IMR-90 (cell line): ENCODE results near the gene INO80. TPM values are rescaled to one million over a fixed set of nuclear protein-coding genes. Genes with fewer than 3 reads are reported as not detected.
A peak's percentile ranks its signal among the peaks of the same experiment; 100 is the strongest.

Source experiments
- ATAC-seq: fragments of 200-7000 bp; cut with Tn5 transposase; 2 replicates; pipeline ENCODE4 v1.9.1; 2020; ENCODE audit warnings: low read depth, mild to moderate bottlenecking, moderate library complexity
- BruUV-seq: library from RNA; stranded (reverse); fragments of 400-500 nt; replicated peaks from 2 replicates; lab custom pipeline; 2021; lab: Mats Ljungman, UMichigan
- CTCF ChIA-PET: fragments of 300-600 bp; formaldehyde crosslinking; extraction: SDS; loops from one replicate; lab custom pipeline; 2021; ENCODE audit warnings: antibody characterized with exemption; lab: Yijun Ruan, JAX
- POLR2A ChIA-PET: fragments of 300-600 bp; sonication (Branson Sonifier 250); formaldehyde crosslinking; loops from one replicate; lab custom pipeline; 2022; ENCODE audit warnings: antibody characterized with exemption; ENCODE audit not compliant: unreplicated experiment; lab: Charles Lee
- DNase-seq: peaks from one replicate; pipeline ENCODE4 v3.0.0; 2013
- H2AFZ ChIP-seq: replicated peaks from 2 replicates; pipeline ENCODE3; 2013; ENCODE audit warnings: low read length, mild to moderate bottlenecking; ENCODE audit not compliant: poor library complexity
- H2AK5ac ChIP-seq: 2 replicates; pipeline ENCODE4 v1.6.1; 2013; ENCODE audit warnings: low read depth, low read length, inconsistent platforms
- H2AK9ac ChIP-seq: replicated peaks from 2 replicates; pipeline ENCODE3; 2013; ENCODE audit warnings: mild to moderate bottlenecking, low read depth, low read length, moderate library complexity; ENCODE audit not compliant: poor library complexity
- H2BK120ac ChIP-seq: 2 replicates; pipeline ENCODE4 v1.6.1; 2013; ENCODE audit warnings: low read depth, low read length, inconsistent platforms
- H2BK15ac ChIP-seq: 3 replicates; pipeline ENCODE4 v1.6.1; 2013; ENCODE audit warnings: low read depth, low read length, inconsistent platforms
- H2BK20ac ChIP-seq: 2 replicates; pipeline ENCODE4 v1.6.1; 2013; ENCODE audit warnings: low read depth, mild to moderate bottlenecking, inconsistent platforms, low read length, moderate library complexity
- H2BK5ac ChIP-seq: 2 replicates; pipeline ENCODE4 v1.6.1; 2013; ENCODE audit warnings: mild to moderate bottlenecking, low read depth, low read length, inconsistent platforms; ENCODE audit not compliant: poor library complexity, severe bottlenecking
- H3K14ac ChIP-seq: replicated peaks from 2 replicates; pipeline ENCODE4 v1.6.1; 2013; ENCODE audit warnings: low read depth, low read length, inconsistent platforms
- H3K18ac ChIP-seq: 2 replicates; pipeline ENCODE4 v1.6.1; 2013; ENCODE audit warnings: low read depth, low read length, control low read depth
- H3K23ac ChIP-seq: 2 replicates; pipeline ENCODE4 v1.6.1; 2013; ENCODE audit warnings: low read depth, low read length, inconsistent platforms
- H3K27ac ChIP-seq: 2 replicates; pipeline ENCODE4 v1.5.1; 2013; ENCODE audit warnings: mild to moderate bottlenecking, control low read depth, low read length; ENCODE audit not compliant: insufficient read depth
- H3K27me3 ChIP-seq: 2 replicates; pipeline ENCODE4 v1.6.1; 2013; ENCODE audit warnings: low read length; ENCODE audit not compliant: control insufficient read depth, insufficient read depth
- H3K36me3 ChIP-seq: 2 replicates; pipeline ENCODE4 v1.6.1; 2013; ENCODE audit warnings: low read length, mixed read lengths; ENCODE audit not compliant: control insufficient read depth, insufficient read depth
- H3K4ac ChIP-seq: 2 replicates; pipeline ENCODE4 v1.6.1; 2013; ENCODE audit warnings: low read depth, low read length, inconsistent platforms
- H3K4me1 ChIP-seq: 2 replicates; pipeline ENCODE4 v1.6.1; 2013; ENCODE audit warnings: low read length, mixed read lengths; ENCODE audit not compliant: control insufficient read depth, insufficient read depth
- H3K4me2 ChIP-seq: 2 replicates; pipeline ENCODE4 v1.6.1; 2013; ENCODE audit warnings: low read depth, mild to moderate bottlenecking, control low read depth, low read length, moderate library complexity
- H3K4me3 ChIP-seq: 2 replicates; pipeline ENCODE4 v1.5.1; 2013; ENCODE audit warnings: low read depth, mild to moderate bottlenecking, control low read depth, low read length, moderate library complexity; ENCODE audit not compliant: insufficient read depth
- H3K56ac ChIP-seq: 2 replicates; pipeline ENCODE4 v1.6.1; 2013; ENCODE audit warnings: low read length, inconsistent platforms; ENCODE audit not compliant: insufficient read depth; ENCODE audit errors: extremely low read depth
- H3K79me1 ChIP-seq, 2 experiments: 2 replicates each; pipeline ENCODE4 v1.6.1; 2013; ENCODE audit warnings: low read length in 2 of 2, inconsistent platforms in 1 of 2, low read depth in 1 of 2
- H3K9ac ChIP-seq: 2 replicates; pipeline ENCODE4 v1.6.1; 2013; ENCODE audit warnings: low read depth, low read length, control low read depth
- H3K9me1 ChIP-seq: 2 replicates; pipeline ENCODE4 v1.6.1; 2013; ENCODE audit warnings: low read length, inconsistent platforms; ENCODE audit not compliant: insufficient read depth
- H3K9me3 ChIP-seq: 2 replicates; pipeline ENCODE4 v1.6.1; 2013; ENCODE audit warnings: low read length; ENCODE audit not compliant: control insufficient read depth, insufficient read depth
- H4K20me1 ChIP-seq: 2 replicates; pipeline ENCODE4 v1.6.1; 2013; ENCODE audit warnings: low read length, inconsistent platforms; ENCODE audit not compliant: insufficient read depth
- H4K5ac ChIP-seq: 2 replicates; pipeline ENCODE4 v1.6.1; 2013; ENCODE audit warnings: mild to moderate bottlenecking, low read depth, low read length, control low read depth
- H4K8ac ChIP-seq, 2 experiments: 2 replicates each; pipeline ENCODE4 v1.6.1; 2013; ENCODE audit warnings: low read depth in 2 of 2, low read length in 2 of 2, control low read depth in 1 of 2, inconsistent platforms in 1 of 2
- H4K91ac ChIP-seq: 2 replicates; pipeline ENCODE4 v1.6.1; 2013; ENCODE audit warnings: low read depth, low read length, inconsistent platforms; ENCODE audit not compliant: insufficient read depth
- BHLHE40 ChIP-seq: fragments of 150-350 bp; IDR thresholded peaks from 2 replicates; pipeline ENCODE4 v1.6.1; 2016; ENCODE audit warnings: mild to moderate bottlenecking, low read depth, low read length
- CEBPB ChIP-seq: IDR thresholded peaks from 2 replicates; pipeline ENCODE4 v1.6.1; 2012; ENCODE audit warnings: low read depth, low read length, improper control_type of control experiment
- CHD1 ChIP-seq: IDR thresholded peaks from 2 replicates; pipeline ENCODE4 v1.6.1; 2012; ENCODE audit warnings: low read depth, low read length, improper control_type of control experiment
- FOS ChIP-seq: fragments of 150-350 bp; IDR thresholded peaks from 2 replicates; pipeline ENCODE4 v1.6.1; 2016; ENCODE audit warnings: low read depth, low read length
- MAFK ChIP-seq: IDR thresholded peaks from 2 replicates; pipeline ENCODE4 v1.6.1; 2012; ENCODE audit warnings: low read depth, low read length, improper control_type of control experiment
- MAZ ChIP-seq: IDR thresholded peaks from 2 replicates; pipeline ENCODE4 v1.6.1; 2012; ENCODE audit warnings: low read depth, mild to moderate bottlenecking, low read length, improper control_type of control experiment, moderate library complexity, borderline replicate concordance
- MXI1 ChIP-seq: IDR thresholded peaks from 2 replicates; pipeline ENCODE4 v1.6.1; 2012; ENCODE audit warnings: low read depth, mild to moderate bottlenecking, low read length, moderate library complexity, borderline replicate concordance
- NFE2L2 ChIP-seq: fragments of 150-350 bp; IDR thresholded peaks from 2 replicates; pipeline ENCODE4 v1.6.1; 2016; ENCODE audit warnings: low read depth, mild to moderate bottlenecking, low read length
- POLR2A ChIP-seq: IDR thresholded peaks from 2 replicates; pipeline ENCODE4 v1.6.1; 2012; ENCODE audit warnings: mild to moderate bottlenecking, low read depth, low read length
- RAD21 ChIP-seq: IDR thresholded peaks from 2 replicates; pipeline ENCODE4 v1.6.1; 2012; ENCODE audit warnings: low read length, improper control_type of control experiment
- RFX5 ChIP-seq: IDR thresholded peaks from 2 replicates; pipeline ENCODE4 v1.8.0; 2012; ENCODE audit warnings: low read depth, mild to moderate bottlenecking, low read length, moderate library complexity
- WGBS, 2 experiments: methylation state at CpG; one replicate each; pipeline versions ENCODE4 v1.1.5 to v1.1.7; 2013; ENCODE audit warnings: missing lambda C conversion rate in 2 of 2; ENCODE audit not compliant: insufficient read length in 1 of 2; ENCODE audit errors: extremely low coverage in 2 of 2; 5-methylcytosine and 5-hydroxymethylcytosine counted together
- dilution Hi-C: fragments of 300-500 bp; cut with HindIII; formaldehyde crosslinking; loops from one replicate; pipeline ENCODE4 v1.14.3; 2018; ENCODE audit warnings: low sequenced_read_pairs; ENCODE audit not compliant: unreplicated experiment
- in situ Hi-C: fragments of 300-500 bp; cut with MboI; formaldehyde crosslinking; loops from 3 replicates; pipeline ENCODE4 v1.14.3; 2019; ENCODE audit warnings: low sequenced_read_pairs, inconsistent platforms, mixed read lengths
- intact Hi-C: fragments of 100-400 bp; cut with micrococcal nuclease; formaldehyde crosslinking; loops from 2 replicates; pipeline ENCODE4 v1.10.0; 2022
- polyA plus RNA-seq, 3 experiments: library from polyadenylated mRNA; depleted of rRNA; stranded (reverse); fragments of >200 nt; gene quantifications; 2 replicates each; pipeline ENCODE4 v1.2.3, GENCODE V29; 2012; ENCODE audit warnings: low replicate concordance in 1 of 3
- total RNA-seq: library from RNA; depleted of rRNA; stranded (reverse); fragments of >200 nt; gene quantifications from 2 replicates; pipeline ENCODE4 v1.2.3, GENCODE V29; 2012
- TF ChIP-seq, protein P1 (sequence below): fragments of 150-350 bp; IDR thresholded peaks from 2 replicates; pipeline ENCODE4 v1.6.1; 2016; ENCODE audit warnings: low read depth, mild to moderate bottlenecking, low read length, moderate library complexity, borderline replicate concordance
- TF ChIP-seq, protein P2 (sequence below): conservative IDR thresholded peaks from 2 replicates; pipeline ENCODE4 v1.5.1; 2012; ENCODE audit warnings: mild to moderate bottlenecking, low read depth, low read length, improper control_type of control experiment
- TF ChIP-seq, protein P3 (sequence below): fragments of 150-350 bp; IDR thresholded peaks from 2 replicates; pipeline ENCODE4 v1.6.1; 2017; ENCODE audit warnings: mild to moderate bottlenecking, antibody characterized with exemption, low read length, low read depth

INO80 gene
- total and polyA plus RNA-seq, 2 of the 4 experiments (the other 2 are of a cell fraction) = 6.0 to 13.3 TPM

- Histone ChIP-seq H4K91ac (peak overlapping the region; percentile 100), H2AK9ac (peak overlapping the region; percentile 63), H2AK5ac (peak overlapping the region; percentile 89), H3K4me3 (no peak overlapping the region), H3K14ac (peak overlapping the region; percentile 91), H3K27me3 (no peaks in the 10 kb centered on the region), H4K8ac (peak overlapping the region; percentile 69 to 97), H3K9ac (peak overlapping the region; percentile 19; the same call in 1 of the 2 replicates), H3K9me3 (no peaks in the 10 kb centered on the region), H3K56ac (peak overlapping the region; percentile 95), H4K5ac (peak overlapping the region; percentile 85; the same call in 1 of the 2 replicates), H3K79me1 (peaks cover 40 to 82% of the 10 kb centered on the region in 2 experiments), H2AFZ (no peak overlapping the region), H2BK120ac (peak overlapping the region; percentile 99), H3K4me1 (peaks cover 34% of the 10 kb centered on the region), H2BK20ac (peak overlapping the region; percentile 97), H3K36me3 (peaks cover 40% of the 10 kb centered on the region), H4K20me1 (no peaks in the 10 kb centered on the region; the same call in 1 of the 2 replicates), H2BK5ac (peak overlapping the region; percentile 97), H3K23ac (peak overlapping the region; percentile 96), H3K9me1 (peaks cover 21% of the 10 kb centered on the region), H3K4ac (peak overlapping the region; percentile 100), H2BK15ac (peak overlapping the region; percentile 80; the same call in 1 of the 3 replicates), H3K27ac (peak overlapping the region; percentile 82), H3K4me2 (peak overlapping the region; percentile 27; the same call in 1 of the 2 replicates), H3K18ac (peak overlapping the region; percentile 93)
- intact Hi-C loops (no loop called here), dilution Hi-C loops (no loop called here), in situ Hi-C loops (no loop called here)
- ChIA-PET CTCF (interaction anchor here (1.1 kb wide), 1 partner anchor 37 kb away, joined by 3 read pairs; no protein-coding TSS in a partner anchor), POLR2A (interaction anchor here (0.8 to 1.1 kb wide), 2 partner anchors 14 to 29 kb away, joined by 3 to 6 read pairs; no protein-coding TSS in a partner anchor)
- no CpG with 5 or more reads among the region's 6 CpGs for WGBS, 2 experiments
- peak; percentile 55 for ATAC-seq
- peak; percentile 73 for DNase-seq
- no TSS peak for BruUV-seq
- TF ChIP-seq FOS (peak; percentile 49; the same call in 1 of the 2 replicates), BHLHE40 (no peak), RAD21 (no peak), CEBPB (no peak), RFX5 (no peak), MXI1 (no peak), NFE2L2 (no peak), MAFK (no peak), MAZ (no peak; the same call in 1 of the 2 replicates), CHD1 (no peak), POLR2A (no peak)
- TF ChIP-seq, protein P1, sequence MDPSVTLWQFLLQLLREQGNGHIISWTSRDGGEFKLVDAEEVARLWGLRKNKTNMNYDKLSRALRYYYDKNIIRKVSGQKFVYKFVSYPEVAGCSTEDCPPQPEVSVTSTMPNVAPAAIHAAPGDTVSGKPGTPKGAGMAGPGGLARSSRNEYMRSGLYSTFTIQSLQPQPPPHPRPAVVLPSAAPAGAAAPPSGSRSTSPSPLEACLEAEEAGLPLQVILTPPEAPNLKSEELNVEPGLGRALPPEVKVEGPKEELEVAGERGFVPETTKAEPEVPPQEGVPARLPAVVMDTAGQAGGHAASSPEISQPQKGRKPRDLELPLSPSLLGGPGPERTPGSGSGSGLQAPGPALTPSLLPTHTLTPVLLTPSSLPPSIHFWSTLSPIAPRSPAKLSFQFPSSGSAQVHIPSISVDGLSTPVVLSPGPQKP = no peak
- TF ChIP-seq, protein P2, sequence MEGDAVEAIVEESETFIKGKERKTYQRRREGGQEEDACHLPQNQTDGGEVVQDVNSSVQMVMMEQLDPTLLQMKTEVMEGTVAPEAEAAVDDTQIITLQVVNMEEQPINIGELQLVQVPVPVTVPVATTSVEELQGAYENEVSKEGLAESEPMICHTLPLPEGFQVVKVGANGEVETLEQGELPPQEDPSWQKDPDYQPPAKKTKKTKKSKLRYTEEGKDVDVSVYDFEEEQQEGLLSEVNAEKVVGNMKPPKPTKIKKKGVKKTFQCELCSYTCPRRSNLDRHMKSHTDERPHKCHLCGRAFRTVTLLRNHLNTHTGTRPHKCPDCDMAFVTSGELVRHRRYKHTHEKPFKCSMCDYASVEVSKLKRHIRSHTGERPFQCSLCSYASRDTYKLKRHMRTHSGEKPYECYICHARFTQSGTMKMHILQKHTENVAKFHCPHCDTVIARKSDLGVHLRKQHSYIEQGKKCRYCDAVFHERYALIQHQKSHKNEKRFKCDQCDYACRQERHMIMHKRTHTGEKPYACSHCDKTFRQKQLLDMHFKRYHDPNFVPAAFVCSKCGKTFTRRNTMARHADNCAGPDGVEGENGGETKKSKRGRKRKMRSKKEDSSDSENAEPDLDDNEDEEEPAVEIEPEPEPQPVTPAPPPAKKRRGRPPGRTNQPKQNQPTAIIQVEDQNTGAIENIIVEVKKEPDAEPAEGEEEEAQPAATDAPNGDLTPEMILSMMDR = no peak
- TF ChIP-seq, protein P3, sequence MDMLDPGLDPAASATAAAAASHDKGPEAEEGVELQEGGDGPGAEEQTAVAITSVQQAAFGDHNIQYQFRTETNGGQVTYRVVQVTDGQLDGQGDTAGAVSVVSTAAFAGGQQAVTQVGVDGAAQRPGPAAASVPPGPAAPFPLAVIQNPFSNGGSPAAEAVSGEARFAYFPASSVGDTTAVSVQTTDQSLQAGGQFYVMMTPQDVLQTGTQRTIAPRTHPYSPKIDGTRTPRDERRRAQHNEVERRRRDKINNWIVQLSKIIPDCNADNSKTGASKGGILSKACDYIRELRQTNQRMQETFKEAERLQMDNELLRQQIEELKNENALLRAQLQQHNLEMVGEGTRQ = no peak
Measured at GRCh38 chr15:40985541-40986330, 130.3 kb downstream of the INO80 start.
